T47D (cell line): ENCODE results near the gene SPATA9.

ENCODE experiments used
- DNase-seq, 2 experiments: peaks; one replicate each; pipeline versions ENCODE4 v3.0.0 to v3.0.0-alpha.2; 2011 to 2012; ENCODE audit warnings: low read depth in 1 of 2, low spot score in 1 of 2
- JUND ChIP-seq: IDR thresholded peaks from 2 replicates; pipeline ENCODE4 v1.6.1; 2012; ENCODE audit warnings: low read depth
- in situ Hi-C: cut with HindIII; loops from 2 replicates; pipeline ENCODE4 v1.10.0; 2016; ENCODE audit warnings: low sequenced_read_pairs, low pct_unique_long_range_greater_than_20kb

The SPATA9 gene

GRCh38 chr5:95682891-95683290, at the start of gene SPATA9:
Gene SPATA9, minus strand, starts transcription at chr5:95682991. Its CDS starts 137 bp downstream, at chr5:95682854.
- in situ Hi-C loops: no loop called here
- no peak for DNase-seq
- no peak for TF ChIP-seq JUND

DNA sequence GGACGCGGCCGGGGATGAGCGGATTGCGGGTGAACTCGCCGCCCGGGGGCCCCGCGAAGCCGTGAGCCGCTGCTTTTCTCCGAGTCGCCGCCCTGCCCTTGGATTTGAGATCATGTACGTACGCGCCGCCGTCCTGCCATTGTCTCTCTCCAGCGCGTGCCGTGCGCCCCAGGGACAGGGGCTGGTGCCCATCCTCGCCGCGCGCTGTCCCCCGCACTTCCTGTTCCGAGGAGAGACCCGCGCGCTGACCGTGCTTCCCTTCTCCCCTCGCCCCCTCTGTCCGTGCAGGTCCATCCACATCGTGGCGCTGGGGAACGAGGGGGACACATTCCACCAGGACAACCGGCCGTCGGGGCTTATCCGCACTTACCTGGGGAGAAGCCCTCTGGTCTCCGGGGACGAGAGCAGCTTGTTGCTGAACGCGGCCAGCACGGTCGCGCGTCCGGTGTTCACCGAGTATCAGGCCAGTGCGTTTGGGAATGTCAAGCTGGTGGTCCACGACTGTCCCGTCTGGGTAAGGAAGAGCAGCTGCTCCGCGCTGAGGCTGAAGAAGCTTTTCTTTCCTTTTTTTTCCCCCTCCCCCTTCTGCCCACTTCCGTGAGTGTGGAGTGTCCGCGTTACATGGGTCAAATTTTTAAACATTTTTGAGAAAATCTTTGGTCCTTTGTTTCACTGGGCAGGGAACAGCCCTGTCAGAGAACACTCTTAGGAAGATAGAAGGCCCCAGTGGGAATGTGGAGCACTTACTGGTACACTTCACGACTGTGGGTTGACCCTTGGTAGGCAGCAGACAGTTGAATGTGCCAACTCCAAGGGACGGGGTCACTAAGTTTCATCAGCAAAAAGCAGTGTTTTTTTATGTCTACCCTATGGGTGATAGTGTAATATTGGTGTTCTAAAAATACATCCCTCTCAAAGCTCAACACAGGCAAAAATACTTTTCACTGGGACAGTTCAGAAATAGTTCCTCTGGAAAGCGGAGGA, 49.1 kb upstream of the SPATA9 start:
- no peak for TF ChIP-seq JUND
- in situ Hi-C loops: no loop called here
- DNase-seq: peak in 1 of 2 experiments; percentile 39

DNA sequence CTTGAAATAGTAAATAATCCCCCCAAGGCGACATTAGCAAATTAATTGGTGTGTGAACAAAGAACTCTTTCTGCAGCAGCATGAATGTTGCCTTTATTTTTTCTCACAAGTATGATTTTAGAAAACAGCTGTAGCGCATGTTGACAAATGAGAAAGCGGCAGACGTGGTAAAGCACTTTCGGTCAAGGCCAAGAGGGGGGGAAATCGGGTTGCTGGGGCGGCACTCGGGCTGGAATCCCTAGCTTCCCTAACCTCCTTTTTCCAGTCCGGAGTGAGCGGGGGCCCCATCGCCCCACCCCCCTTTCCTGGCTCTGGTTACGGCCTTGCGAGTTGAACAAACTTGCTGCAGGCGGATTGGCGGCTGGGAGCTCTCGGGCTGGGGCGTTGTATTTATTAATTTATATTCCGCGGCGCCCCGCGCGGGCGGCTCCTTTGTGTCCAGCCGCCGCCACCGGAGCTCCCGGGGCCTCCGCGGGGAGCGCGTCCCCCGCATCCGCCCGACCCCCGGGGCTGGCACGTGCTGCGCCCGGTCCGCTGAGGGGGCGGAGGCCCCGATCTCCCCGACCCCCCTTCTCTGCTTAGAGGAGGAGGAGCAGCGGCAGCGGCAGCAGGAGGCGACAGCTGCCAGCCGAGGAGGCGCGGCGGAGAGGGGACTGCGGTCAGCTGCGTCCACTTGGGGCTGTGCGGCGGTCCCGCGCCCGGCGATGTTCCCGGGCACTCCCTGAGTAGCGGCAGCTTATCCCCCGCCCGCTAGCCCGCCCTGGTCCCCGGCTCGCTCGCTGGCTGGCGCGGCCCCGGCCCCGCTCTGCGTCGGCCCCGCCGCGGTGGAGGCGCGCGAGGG, 48.2 kb upstream of the SPATA9 start, which contains the start of gene RHOBTB3:
Gene RHOBTB3, plus strand, starts transcription at position 607 of the 841 bp plus-strand sequence. CDS start 347 bp downstream, outside the sequence.
- no peak for TF ChIP-seq JUND
- in situ Hi-C loops: no loop called here
- peak; percentile 40 to 83 for DNase-seq

DNA sequence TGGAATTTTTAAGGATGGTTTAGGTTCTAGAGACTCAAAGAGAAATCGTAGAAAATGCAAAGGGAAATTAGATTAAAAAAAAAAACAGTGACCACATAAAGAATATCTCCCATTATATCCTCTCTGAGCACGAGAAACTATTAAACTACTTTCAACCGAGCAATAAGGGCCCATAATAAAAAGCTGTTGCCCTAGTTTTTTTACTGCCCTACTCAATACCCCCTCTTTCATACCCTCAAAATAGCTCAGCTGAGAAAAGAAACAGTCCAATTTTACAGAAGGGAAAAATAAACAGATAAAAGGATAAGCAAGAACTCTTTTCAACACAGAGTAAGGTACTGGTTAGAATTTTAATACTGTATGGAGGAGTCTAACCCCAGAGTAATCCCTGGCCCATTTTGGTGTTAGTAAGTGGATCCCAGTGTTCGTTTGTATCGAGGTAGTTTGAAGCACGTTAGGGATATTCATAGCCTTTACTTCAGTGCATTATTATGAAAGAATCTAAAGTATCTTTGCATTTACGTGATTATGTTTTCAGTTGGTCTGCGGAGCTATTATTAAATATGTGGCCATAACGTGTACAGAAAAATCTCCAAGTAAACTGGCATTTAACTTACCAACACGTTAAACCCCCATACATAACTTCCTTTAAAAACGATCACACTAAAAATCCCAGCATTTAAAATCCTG, 47.4 kb upstream of the SPATA9 start:
- in situ Hi-C loops: no loop called here
- no peak for TF ChIP-seq JUND
- DNase-seq: no peak

DNA sequence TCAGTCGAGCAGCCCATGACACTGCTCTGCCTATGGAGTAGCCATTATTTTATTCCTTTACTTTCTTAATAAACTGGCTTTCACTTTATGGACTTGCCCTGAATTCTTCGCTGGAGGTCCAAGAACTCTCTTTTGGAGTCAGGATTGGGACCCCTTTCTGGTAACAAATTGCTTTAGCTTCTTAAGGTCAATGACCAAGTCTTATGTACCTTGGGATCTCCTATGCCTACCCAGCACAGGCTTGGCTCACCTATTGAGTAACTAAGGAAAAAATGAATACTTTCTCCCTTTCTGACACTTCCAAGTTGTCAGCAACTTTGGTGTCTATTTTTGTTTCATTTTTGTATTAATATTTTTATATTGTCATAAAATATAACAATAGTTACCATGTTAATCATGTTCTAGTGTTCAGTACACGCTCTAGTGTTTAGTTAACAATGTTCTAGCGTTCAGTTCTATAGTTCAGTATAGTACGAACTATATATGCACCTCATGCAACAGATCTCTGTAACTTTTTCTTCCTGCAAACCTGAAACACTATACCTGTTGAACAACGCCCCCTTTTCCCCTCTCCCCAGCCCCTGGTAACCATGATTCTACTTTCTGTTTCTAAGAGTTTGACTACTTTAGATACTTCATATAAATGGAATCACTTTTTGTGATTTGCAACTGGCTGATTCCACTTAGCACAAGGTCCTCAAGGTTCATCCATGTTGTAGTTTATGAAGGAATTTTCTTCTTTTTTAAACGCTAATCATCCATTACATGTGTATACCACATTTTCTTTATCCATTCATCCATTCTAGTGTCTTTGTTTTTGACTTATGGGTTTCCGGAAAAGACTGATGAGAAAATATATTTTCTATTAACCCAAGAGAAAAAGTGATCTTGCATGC, 46.6 kb upstream of the SPATA9 start:
- DNase-seq: no peak
- in situ Hi-C loops: no loop called here
- TF ChIP-seq JUND: no peak

DNA sequence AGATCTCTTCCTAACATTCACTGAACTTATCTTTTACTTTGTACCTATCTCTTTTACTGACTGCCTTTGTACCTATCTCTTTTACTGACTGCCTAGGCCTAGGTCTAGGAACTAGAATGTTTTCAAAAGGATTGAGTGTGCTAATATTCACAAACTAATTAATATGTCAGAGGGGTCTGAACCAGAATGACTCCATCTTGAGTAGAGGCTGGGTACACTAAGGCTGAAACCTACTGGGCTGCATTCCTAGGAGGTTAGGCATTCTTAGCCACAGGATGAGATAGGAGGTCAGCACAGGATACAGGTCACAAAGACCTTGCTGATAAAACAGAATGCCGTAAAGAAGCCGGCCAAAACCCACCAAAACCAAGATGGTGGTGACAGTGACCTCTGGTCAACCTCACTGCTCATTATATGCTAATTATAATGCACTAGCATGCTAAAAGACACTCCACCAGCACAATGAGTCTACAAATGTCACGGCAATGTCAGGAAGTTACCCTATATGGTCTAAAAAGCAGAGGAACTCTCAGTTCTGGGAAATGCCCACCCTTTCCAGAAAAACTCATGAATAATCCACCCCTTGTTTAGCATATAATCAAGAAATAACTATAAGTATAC, 45.8 kb upstream of the SPATA9 start:
- TF ChIP-seq JUND: no peak
- DNase-seq: no peak
- in situ Hi-C loops: no loop called here

- TF ChIP-seq JUND: no peak
- DNase-seq: no peak
- in situ Hi-C loops: no loop called here
Measured at GRCh38 chr5:95727764-95728191, 45.0 kb upstream of the SPATA9 start.

DNA sequence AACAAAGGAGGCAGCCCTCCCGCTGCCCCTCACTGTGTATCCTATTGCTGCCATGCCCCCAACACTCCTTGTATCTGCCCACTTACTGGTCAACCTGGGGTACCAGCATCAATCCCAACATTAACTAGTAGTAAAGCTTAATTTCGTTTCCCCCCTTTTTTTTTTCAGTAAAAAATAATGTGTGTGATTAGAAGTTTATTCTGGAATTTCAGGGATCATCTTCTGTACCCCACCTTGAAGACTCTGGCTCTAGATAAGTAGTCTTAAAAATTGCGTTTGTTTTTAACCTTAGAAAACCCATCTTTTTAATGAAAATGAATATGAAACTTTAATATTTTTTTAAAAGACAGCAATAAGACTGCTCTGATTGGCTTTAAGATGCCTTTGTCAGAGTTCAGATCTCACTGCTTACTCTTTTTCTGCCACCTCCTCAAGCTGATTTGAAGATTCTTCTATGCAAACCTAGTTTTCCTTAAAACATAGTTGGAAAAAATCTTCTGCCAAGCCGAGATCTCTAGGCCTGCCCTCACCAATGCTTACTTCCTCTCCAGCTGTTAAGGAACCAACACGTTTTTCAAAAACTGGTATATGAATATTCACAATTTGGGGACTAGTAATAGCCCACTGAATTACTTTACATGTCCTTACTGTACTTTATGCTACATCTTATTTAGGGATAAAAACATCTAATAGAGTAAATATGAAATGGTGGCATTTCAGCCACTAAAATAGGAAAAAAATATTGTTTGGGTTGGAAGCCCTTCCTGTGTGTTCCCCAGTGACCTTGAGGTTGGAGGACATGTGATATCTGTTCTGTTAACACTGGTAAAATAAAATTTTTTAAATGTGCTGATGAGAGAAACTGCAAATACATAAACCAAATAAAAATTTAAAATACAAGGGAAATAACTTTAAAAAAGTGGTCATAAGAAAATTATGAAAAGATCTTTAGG, 44.3 kb upstream of the SPATA9 start:
- in situ Hi-C loops: no loop called here
- no peak for DNase-seq

DNA sequence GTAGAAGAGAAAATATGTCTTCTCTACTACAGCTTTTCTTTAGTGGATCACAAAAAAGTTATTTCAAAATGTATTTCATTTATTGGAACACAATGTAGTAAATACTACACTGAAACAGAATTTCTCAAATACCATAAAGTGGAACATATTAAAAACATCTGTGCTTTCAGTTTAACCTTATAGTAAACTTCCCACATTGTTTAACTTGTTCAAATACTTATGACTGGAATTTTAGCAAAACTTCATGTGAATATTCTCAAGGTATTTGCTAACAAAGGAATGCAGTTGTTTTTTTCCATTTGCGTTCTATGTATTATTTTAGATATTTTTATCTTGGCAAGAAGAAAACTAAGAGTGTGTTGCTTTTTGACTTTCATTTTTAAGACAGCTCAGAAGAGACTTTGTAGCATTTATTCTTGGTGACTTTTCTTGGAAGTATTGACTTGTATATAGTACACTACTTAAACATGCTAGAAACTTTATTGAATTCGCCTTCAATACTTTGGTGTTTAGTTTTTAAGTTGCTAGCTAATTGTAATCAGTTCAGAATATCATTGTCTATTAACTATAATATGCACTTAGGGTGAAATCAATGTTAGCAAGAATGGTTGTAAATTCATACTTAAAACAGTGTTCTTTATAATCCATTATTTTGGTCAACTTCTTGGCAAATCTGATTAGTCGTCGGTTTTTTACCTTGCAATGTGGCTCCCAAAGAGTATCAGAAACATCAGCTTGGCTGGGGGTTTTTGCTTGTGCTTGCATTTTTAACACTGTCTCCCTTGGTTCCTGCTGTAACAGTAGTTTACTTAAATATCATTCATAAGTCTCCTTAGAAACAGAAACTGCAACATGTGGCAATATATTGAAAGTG, 43.4 kb upstream of the SPATA9 start:
- no peak for DNase-seq
- in situ Hi-C loops: no loop called here

More for the DNA sequence above, 44.3 kb upstream of the SPATA9 start:
- no peak for TF ChIP-seq JUND

More for the DNA sequence above, 43.4 kb upstream of the SPATA9 start:
- no peak for TF ChIP-seq JUND
